Motor neuron (in vitro differentiated cells): Measurements from ENCODE around the gene ZNF891. TPM values are rescaled to one million over a fixed set of nuclear protein-coding genes. Genes with fewer than 3 reads are reported as not detected.

ENCODE experiments used
- total RNA-seq, 8 experiments: library from RNA; unstranded; fragments of 300-600 nt; gene quantifications; 2 replicates each; pipeline versions ENCODE4 v1.2.3 to v1.2.4, GENCODE V29; 2022

The ZNF891 gene
- total RNA-seq, 8 experiments from 2014 or later, result 1.2 to 6.4 (median 4.1) TPM

Other genes starting within 250 kb of the ZNF891 start
- gene CHFR, start 242.7 kb downstream of the ZNF891 start, total RNA-seq, result 10 to 100 TPM; 22.1 to 69.6 (median 24.8) TPM
- 10 to 100 TPM in 3 of 8 experiments, 1 to 10 TPM in 5; 7.6 to 22.5 (median 9.2) TPM for gene ZNF605, start 174.0 kb downstream of the ZNF891 start, total RNA-seq
- 10 to 100 TPM in 4 of 8 experiments, 1 to 10 TPM in 4; 8.7 to 19.4 (median 10.1) TPM for gene ZNF26, start 143.9 kb downstream of the ZNF891 start, total RNA-seq
- gene ZNF84, start 92.8 kb downstream of the ZNF891 start, total RNA-seq, result 10 to 100 TPM; 25.0 to 55.5 (median 51.0) TPM
- gene ZNF140, start 49.4 kb downstream of the ZNF891 start, total RNA-seq, result 10 to 100 TPM; 11.6 to 28.7 (median 24.9) TPM
- gene ZNF10, start 353 bp upstream of the ZNF891 start, total RNA-seq, result 10 to 100 TPM in 7 of 8 experiments, 1 to 10 TPM in 1; 8.6 to 30.4 (median 25.4) TPM
- 10 to 100 TPM; 13.6 to 36.3 (median 21.6) TPM for gene ZNF268, start 51.2 kb upstream of the ZNF891 start, total RNA-seq
- under 1 TPM in 6 of 8 experiments, not detected in 2; 0.05 to 0.71 (median 0.11) TPM for gene ANHX, start 105.6 kb upstream of the ZNF891 start, total RNA-seq